ENCODE data around the gene ACBD6.

Gene ACBD6

GRCh38 chr1:180262628-180263488, 239.5 kb downstream of the ACBD6 start:
- no peaks in the 10 kb centered on the region for H3K36me3 ChIP-seq (ENCODE audit: control insufficient read depth in 5 of 5, insufficient read depth in 5 of 5, low read length in 5 of 5)
- no peak overlapping the region for H3K9ac ChIP-seq (ENCODE audit: low read length in 5 of 5)
- H3K4me1 ChIP-seq (ENCODE audit: control insufficient read depth in 5 of 5, insufficient read depth in 5 of 5, low read length in 5 of 5) = peaks cover 0 to 7% (median 2%) of the 10 kb centered on the region in 5 donors
- peaks cover 21 to 40% (median 26%) of the 10 kb centered on the region in 5 donors for H3K27me3 ChIP-seq (ENCODE audit: control insufficient read depth in 5 of 5, insufficient read depth in 4 of 5, low read length in 5 of 5)
- H3K27ac ChIP-seq (ENCODE audit: low read depth, low read length) = no peak overlapping the region
- no peak overlapping the region for H3K4me3 ChIP-seq (ENCODE audit: low read depth in 1 of 5, low read length in 5 of 5)
- H3K9me3 ChIP-seq (ENCODE audit: control insufficient read depth in 5 of 5, low read length in 5 of 5) = no peaks in the 10 kb centered on the region

GRCh38 chr1:180261524-180262155, 240.7 kb downstream of the ACBD6 start:
- no peak overlapping the region for H3K4me3 ChIP-seq (ENCODE audit: low read depth in 1 of 5, low read length in 5 of 5)

GRCh38 chr1:180261030-180261429, 241.3 kb downstream of the ACBD6 start:
- Histone ChIP-seq H3K27me3 (ENCODE audit: control insufficient read depth in 5 of 5, insufficient read depth in 4 of 5, low read length in 5 of 5) (peaks cover 32 to 58% (median 40%) of the 10 kb centered on the region in 5 donors), H3K27ac (ENCODE audit: low read depth, low read length) (no peak overlapping the region), H3K9ac (ENCODE audit: low read length in 5 of 5) (no peak overlapping the region), H3K4me1 (ENCODE audit: control insufficient read depth in 5 of 5, insufficient read depth in 5 of 5, low read length in 5 of 5) (peaks cover 0 to 7% (median 2%) of the 10 kb centered on the region in 5 donors), H3K4me3 (ENCODE audit: low read depth in 1 of 5, low read length in 5 of 5) (no peak overlapping the region), H3K9me3 (ENCODE audit: control insufficient read depth in 5 of 5, low read length in 5 of 5) (no peaks in the 10 kb centered on the region), H3K36me3 (ENCODE audit: control insufficient read depth in 5 of 5, insufficient read depth in 5 of 5, low read length in 5 of 5) (no peaks in the 10 kb centered on the region)

More at GRCh38 chr1:180261524-180262155, 240.7 kb downstream of the ACBD6 start:
- Histone ChIP-seq H3K27me3 (ENCODE audit: control insufficient read depth in 5 of 5, insufficient read depth in 4 of 5, low read length in 5 of 5) (peaks cover 27 to 52% (median 35%) of the 10 kb centered on the region in 5 donors), H3K36me3 (ENCODE audit: control insufficient read depth in 5 of 5, insufficient read depth in 5 of 5, low read length in 5 of 5) (no peaks in the 10 kb centered on the region), H3K9me3 (ENCODE audit: control insufficient read depth in 5 of 5, low read length in 5 of 5) (no peaks in the 10 kb centered on the region), H3K4me1 (ENCODE audit: control insufficient read depth in 5 of 5, insufficient read depth in 5 of 5, low read length in 5 of 5) (peaks cover 0 to 7% (median 2%) of the 10 kb centered on the region in 5 donors), H3K9ac (ENCODE audit: low read length in 5 of 5) (no peak overlapping the region), H3K27ac (ENCODE audit: low read depth, low read length) (no peak overlapping the region)

GRCh38 chr1:180260541-180260940, 241.8 kb downstream of the ACBD6 start:
- H3K36me3 ChIP-seq (ENCODE audit: control insufficient read depth in 5 of 5, insufficient read depth in 5 of 5, low read length in 5 of 5) = no peaks in the 10 kb centered on the region
- no peak overlapping the region for H3K27ac ChIP-seq (ENCODE audit: low read depth, low read length)
- no peaks in the 10 kb centered on the region for H3K9me3 ChIP-seq (ENCODE audit: control insufficient read depth in 5 of 5, low read length in 5 of 5)
- H3K4me3 ChIP-seq (ENCODE audit: low read depth in 1 of 5, low read length in 5 of 5) = no peak overlapping the region
- peaks cover 0 to 9% (median 2%) of the 10 kb centered on the region in 5 donors for H3K4me1 ChIP-seq (ENCODE audit: control insufficient read depth in 5 of 5, insufficient read depth in 5 of 5, low read length in 5 of 5)
- peaks cover 36 to 58% (median 41%) of the 10 kb centered on the region in 5 donors for H3K27me3 ChIP-seq (ENCODE audit: control insufficient read depth in 5 of 5, insufficient read depth in 4 of 5, low read length in 5 of 5)
- no peak overlapping the region for H3K9ac ChIP-seq (ENCODE audit: low read length in 5 of 5)

DNA sequence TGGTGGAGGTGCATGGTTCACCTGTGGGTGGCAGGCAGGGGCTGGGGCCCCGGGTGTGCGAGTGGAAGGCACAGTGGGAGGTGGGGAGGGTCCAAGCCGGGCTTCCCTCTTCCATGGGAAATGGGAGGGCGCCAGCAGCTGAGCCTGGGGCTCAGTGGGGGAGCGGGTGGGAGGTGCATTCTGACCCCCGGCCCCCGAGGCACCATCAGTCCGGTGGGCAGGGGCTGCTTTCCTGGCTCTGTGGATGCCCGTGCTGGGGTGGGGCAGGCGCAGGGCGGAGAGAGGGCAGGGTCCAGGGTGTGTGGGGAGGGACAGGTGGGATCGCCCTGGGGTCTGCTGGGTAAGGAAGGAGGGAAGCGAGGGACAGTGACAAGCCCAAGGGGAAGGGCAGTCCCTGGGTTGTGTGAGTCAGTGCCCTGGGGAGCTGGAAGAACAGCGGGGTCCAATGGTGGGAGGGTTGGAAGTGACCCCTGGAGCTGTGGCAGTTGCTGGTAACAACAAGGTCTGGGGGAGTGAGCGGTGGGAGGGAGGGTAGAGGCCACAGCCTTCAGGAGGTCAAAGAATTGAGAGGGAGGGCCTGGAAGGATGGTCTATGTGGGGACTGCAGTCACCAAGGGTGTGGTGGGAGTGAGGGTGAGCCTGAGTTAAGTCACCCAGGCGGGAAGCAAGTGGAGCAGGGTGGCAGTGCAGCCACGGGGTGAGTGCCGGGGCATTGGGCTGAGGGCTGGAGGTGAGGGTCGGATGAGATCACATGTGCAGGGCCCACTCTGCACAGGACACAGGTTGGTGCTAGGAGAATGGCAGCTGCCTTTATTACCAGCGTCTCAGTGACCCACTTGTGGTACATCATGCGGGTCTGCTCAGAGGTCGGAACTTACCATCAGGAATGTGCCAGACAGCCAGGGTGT, 242.7 kb downstream of the ACBD6 start:
- H3K27ac ChIP-seq (ENCODE audit: low read depth, low read length) = no peak overlapping the region
- H3K27me3 ChIP-seq (ENCODE audit: control insufficient read depth in 5 of 5, insufficient read depth in 4 of 5, low read length in 5 of 5) = peaks cover 39 to 58% (median 45%) of the 10 kb centered on the region in 5 donors
- H3K9me3 ChIP-seq (ENCODE audit: control insufficient read depth in 5 of 5, low read length in 5 of 5) = no peaks in the 10 kb centered on the region

GRCh38 chr1:180258935-180259334, 243.4 kb downstream of the ACBD6 start:
- H3K4me1 ChIP-seq (ENCODE audit: control insufficient read depth in 5 of 5, insufficient read depth in 5 of 5, low read length in 5 of 5) = peaks cover 0 to 9% (median 2%) of the 10 kb centered on the region in 5 donors
- H3K27ac ChIP-seq (ENCODE audit: low read depth, low read length) = no peak overlapping the region
- no peak overlapping the region for H3K4me3 ChIP-seq (ENCODE audit: low read depth in 1 of 5, low read length in 5 of 5)
- H3K9me3 ChIP-seq (ENCODE audit: control insufficient read depth in 5 of 5, low read length in 5 of 5) = no peaks in the 10 kb centered on the region
- no peaks in the 10 kb centered on the region for H3K36me3 ChIP-seq (ENCODE audit: control insufficient read depth in 5 of 5, insufficient read depth in 5 of 5, low read length in 5 of 5)
- H3K9ac ChIP-seq (ENCODE audit: low read length in 5 of 5) = no peak overlapping the region
- H3K27me3 ChIP-seq (ENCODE audit: control insufficient read depth in 5 of 5, insufficient read depth in 4 of 5, low read length in 5 of 5) = peaks cover 43 to 59% (median 48%) of the 10 kb centered on the region in 5 donors

More for the DNA sequence above, 242.7 kb downstream of the ACBD6 start:
- no peaks in the 10 kb centered on the region for H3K36me3 ChIP-seq (ENCODE audit: control insufficient read depth in 5 of 5, insufficient read depth in 5 of 5, low read length in 5 of 5)
- H3K4me1 ChIP-seq (ENCODE audit: control insufficient read depth in 5 of 5, insufficient read depth in 5 of 5, low read length in 5 of 5) = peaks cover 0 to 9% (median 2%) of the 10 kb centered on the region in 5 donors
- no peak overlapping the region for H3K4me3 ChIP-seq (ENCODE audit: low read depth in 1 of 5, low read length in 5 of 5)
- H3K9ac ChIP-seq (ENCODE audit: low read length in 5 of 5) = no peak overlapping the region

- peaks cover 0 to 9% (median 2%) of the 10 kb centered on the region in 5 donors for H3K4me1 ChIP-seq (ENCODE audit: control insufficient read depth in 5 of 5, insufficient read depth in 5 of 5, low read length in 5 of 5)
- H3K9me3 ChIP-seq (ENCODE audit: control insufficient read depth in 5 of 5, low read length in 5 of 5) = no peaks in the 10 kb centered on the region
- no peak overlapping the region for H3K4me3 ChIP-seq (ENCODE audit: low read depth in 1 of 5, low read length in 5 of 5)
- no peaks in the 10 kb centered on the region for H3K36me3 ChIP-seq (ENCODE audit: control insufficient read depth in 5 of 5, insufficient read depth in 5 of 5, low read length in 5 of 5)
- peaks cover 47 to 64% (median 50%) of the 10 kb centered on the region in 5 donors for H3K27me3 ChIP-seq (ENCODE audit: control insufficient read depth in 5 of 5, insufficient read depth in 4 of 5, low read length in 5 of 5)
- no peak overlapping the region for H3K27ac ChIP-seq (ENCODE audit: low read depth, low read length)
- H3K9ac ChIP-seq (ENCODE audit: low read length in 5 of 5) = no peak overlapping the region
Observed at GRCh38 chr1:180258290-180258689, 244.1 kb downstream of the ACBD6 start.

GRCh38 chr1:180257486-180257885, 244.9 kb downstream of the ACBD6 start:
- Histone ChIP-seq H3K9me3 (ENCODE audit: control insufficient read depth in 5 of 5, low read length in 5 of 5) (no peaks in the 10 kb centered on the region), H3K9ac (ENCODE audit: low read length in 5 of 5) (no peak overlapping the region), H3K4me1 (ENCODE audit: control insufficient read depth in 5 of 5, insufficient read depth in 5 of 5, low read length in 5 of 5) (peaks cover 0 to 9% (median 0%) of the 10 kb centered on the region in 5 donors), H3K36me3 (ENCODE audit: control insufficient read depth in 5 of 5, insufficient read depth in 5 of 5, low read length in 5 of 5) (no peaks in the 10 kb centered on the region), H3K27ac (ENCODE audit: low read depth, low read length) (no peak overlapping the region), H3K4me3 (ENCODE audit: low read depth in 1 of 5, low read length in 5 of 5) (no peak overlapping the region), H3K27me3 (ENCODE audit: control insufficient read depth in 5 of 5, insufficient read depth in 4 of 5, low read length in 5 of 5) (peaks cover 40 to 59% (median 46%) of the 10 kb centered on the region in 5 donors)

GRCh38 chr1:180257028-180257386, 245.4 kb downstream of the ACBD6 start:
- H3K27me3 ChIP-seq (ENCODE audit: control insufficient read depth in 5 of 5, insufficient read depth in 4 of 5, low read length in 5 of 5) = peaks cover 42 to 62% (median 46%) of the 10 kb centered on the region in 5 donors
- peaks cover 0 to 8% (median 0%) of the 10 kb centered on the region in 5 donors for H3K4me1 ChIP-seq (ENCODE audit: control insufficient read depth in 5 of 5, insufficient read depth in 5 of 5, low read length in 5 of 5)
- H3K9me3 ChIP-seq (ENCODE audit: control insufficient read depth in 5 of 5, low read length in 5 of 5) = no peaks in the 10 kb centered on the region
- H3K9ac ChIP-seq (ENCODE audit: low read length in 5 of 5) = no peak overlapping the region
- H3K27ac ChIP-seq (ENCODE audit: low read depth, low read length) = no peak overlapping the region
- no peak overlapping the region for H3K4me3 ChIP-seq (ENCODE audit: low read depth in 1 of 5, low read length in 5 of 5)
- H3K36me3 ChIP-seq (ENCODE audit: control insufficient read depth in 5 of 5, insufficient read depth in 5 of 5, low read length in 5 of 5) = no peaks in the 10 kb centered on the region

Measured in subcutaneous abdominal adipose tissue (tissue), 5 donors.